HG02943 (cell line): ENCODE results near the gene SCTR.

Experiments
- ATAC-seq: cut with Tn5 transposase; IDR thresholded peaks from one replicate; pipeline ENCODE4 v1.9.1; 2021; ENCODE audit warnings: mild to moderate bottlenecking, low read depth, moderate library complexity; ENCODE audit not compliant: unreplicated experiment

The SCTR gene

GRCh38 chr2:119523952-119524694, at the start of gene SCTR:
SCTR (minus strand) TSS chr2:119524483; CDS start chr2:119524226, 257 bp downstream.
- no peak for ATAC-seq

DNA sequence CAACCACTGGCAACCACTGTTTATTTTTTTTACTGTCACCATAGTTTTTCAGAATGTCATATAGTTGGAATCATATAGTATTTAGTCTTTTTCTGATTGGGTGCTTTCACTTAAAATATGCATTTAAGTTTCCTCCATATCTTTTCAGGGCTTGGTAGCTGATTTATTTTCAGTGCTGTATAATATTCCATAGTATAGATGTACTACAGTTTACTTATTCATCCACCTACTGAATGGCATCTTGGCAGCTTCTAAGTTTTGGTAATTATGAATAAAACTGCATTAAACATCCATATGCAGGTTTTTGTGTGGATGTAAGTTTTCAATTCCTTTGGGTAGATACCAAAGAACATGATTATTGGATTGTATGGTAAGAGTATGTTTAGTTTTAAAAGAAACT, 43.0 kb upstream of the SCTR start:
- ATAC-seq = no peak

- no peak for ATAC-seq
These were observed 41.2 kb upstream of the SCTR start for GRCh38 chr2:119565481-119565880.

GRCh38 chr2:119553687-119554344, 29.5 kb upstream of the SCTR start:
- no peak for ATAC-seq

DNA sequence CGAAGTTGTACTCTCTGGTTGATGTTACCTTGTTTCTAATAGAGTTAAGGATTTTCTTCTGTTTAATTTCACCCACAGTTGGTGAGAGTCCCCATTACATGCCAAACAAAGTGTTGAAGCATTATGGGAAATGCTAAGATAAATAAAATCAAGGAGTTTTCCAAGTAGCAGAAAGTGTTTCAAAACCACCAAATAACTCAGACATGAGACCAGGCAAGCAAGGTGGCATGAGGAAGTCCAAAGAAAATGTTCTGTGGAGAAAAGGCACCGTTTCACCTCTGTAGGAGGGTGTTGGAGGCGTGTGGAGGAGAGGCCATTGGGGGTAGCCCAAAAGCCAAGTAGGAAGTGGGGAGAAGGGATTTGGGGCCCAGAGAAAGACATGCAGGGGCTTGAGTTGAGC, 28.6 kb upstream of the SCTR start:
- no peak for ATAC-seq

DNA sequence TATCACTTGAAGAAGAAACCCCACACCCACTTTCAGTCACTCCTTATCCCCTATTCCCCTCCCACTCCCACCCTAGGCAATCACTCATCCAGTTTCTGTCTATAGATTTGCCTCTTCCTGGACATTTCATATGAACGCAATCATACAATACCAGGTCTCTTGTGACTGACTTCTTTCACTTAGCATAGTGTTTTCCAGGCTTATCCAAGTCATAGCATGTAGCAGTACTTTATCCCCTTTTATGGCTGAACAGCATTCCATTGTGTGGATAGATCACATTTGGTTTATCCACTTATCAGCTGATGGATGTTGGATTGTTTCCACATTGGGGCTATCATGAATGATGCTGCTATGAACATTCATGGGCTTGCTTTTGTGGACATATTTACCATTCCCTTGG, 26.6 kb upstream of the SCTR start:
- no peak for ATAC-seq

- ATAC-seq = no peak
These were observed 26.1 kb upstream of the SCTR start for GRCh38 chr2:119550346-119550745.

DNA sequence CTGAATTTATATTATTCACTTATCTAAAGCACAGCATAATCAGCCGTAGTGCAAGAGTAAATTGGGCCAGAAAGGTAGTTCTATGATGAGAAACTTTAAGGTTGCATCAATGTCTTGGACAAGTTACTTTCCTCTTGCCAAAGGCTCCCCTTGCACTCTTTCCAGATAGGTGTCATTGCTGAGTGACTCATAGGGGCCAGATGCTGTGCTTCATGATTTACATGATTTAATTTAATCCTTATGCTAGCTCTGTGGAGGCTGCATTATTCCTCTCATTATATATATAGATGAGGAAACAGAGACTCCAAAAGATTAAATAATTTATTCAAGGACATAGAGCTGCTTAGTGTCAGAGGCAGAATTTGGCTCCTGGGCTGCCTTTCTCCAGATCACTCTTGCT, 25.0 kb upstream of the SCTR start:
- no peak for ATAC-seq

DNA sequence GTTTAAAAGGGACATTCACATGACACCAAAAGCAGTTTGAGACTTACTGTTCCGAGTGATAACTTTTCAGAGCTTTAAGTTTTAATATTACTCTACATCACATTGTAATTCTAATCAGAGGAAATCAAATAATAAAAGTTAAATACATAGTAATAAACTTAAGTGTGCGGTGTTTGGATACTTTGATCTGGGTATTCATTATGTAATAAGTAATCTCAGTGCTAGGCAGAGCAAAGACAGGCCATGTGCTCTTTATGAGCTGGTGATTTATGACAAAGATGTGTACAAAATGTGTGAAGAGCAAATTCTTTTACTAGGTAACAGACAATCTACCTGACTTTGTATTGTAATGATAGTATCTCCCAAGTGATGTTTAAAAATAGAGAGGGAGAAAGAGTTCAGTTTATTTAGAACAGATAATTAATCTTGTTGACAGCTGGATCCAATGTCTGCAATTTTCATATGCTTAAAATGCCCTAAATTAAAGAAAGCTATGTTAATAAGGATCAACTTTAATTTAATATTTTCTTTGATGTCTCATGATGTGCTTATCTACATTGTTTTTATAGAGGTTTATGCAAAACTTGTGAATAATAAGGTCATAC, 24.3 kb upstream of the SCTR start:
- no peak for ATAC-seq

DNA sequence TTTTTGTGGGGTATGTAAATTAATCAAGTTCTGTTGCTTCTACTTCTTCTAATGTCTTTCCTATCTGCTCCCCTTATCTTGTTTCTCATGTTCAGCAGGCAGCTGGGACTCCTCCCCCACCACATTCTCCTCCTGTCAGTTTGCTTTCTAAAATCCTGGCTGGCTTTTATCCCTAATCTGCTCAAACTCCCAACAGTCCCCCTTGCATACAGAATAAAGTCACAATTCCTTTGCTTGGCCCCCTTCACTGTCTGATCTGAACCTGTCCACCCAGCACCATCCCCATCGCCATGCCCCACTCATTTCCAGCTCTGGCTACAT, 22.1 kb upstream of the SCTR start:
- no peak for ATAC-seq

GRCh38 chr2:119545754-119546446, 21.6 kb upstream of the SCTR start:
- ATAC-seq = no peak

GRCh38 chr2:119544939-119545475, 20.7 kb upstream of the SCTR start:
- ATAC-seq = no peak

DNA sequence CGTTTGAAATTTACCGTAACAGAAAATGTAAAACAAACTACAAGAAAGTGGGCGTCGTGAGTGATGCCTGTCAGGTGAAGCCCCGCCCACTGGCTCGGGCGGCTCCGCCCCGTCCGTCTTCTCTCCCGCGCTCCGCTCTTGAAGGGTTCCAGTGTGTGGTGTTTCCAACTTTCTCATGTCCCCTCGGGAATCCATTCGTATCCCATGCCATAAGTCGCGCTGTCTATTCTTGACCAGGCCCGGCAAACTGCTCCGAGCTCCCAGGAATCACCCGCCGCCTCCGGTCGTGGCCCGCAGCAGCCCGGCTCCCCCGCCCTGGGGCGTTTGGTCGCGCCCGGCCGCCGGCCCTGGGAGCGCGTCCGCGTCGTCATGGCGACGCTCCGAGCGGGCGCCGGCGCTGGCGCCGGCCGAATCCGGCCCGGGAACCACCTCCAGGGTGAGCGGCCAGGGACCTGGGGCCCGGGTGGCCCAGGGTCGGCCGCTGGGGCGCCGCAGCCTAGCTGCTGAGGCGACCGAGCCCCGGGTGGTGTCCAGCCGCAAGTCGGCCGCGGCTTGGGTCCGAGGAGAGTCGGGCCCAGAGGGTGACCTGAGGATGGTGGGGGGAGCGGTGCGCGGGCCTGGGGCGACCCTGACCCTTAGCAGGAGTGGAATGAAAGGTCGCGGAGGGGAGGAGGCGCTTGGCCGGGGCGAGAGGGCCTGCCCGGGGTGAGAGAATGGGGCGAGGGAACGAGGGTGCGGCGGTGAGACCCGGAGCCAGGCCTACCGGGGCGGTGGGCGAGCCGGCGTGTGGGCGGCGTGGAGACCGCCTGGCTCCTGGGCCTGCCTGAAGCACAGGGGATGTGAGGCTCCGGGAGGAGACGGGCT, 20.0 kb upstream of the SCTR start, which contains the start of gene CFAP221:
TSS of gene CFAP221 (plus strand) at position 375 of the 864 bp plus-strand sequence. CDS start 1,683 bp downstream, outside the sequence.
- ATAC-seq = peak; percentile 88

DNA sequence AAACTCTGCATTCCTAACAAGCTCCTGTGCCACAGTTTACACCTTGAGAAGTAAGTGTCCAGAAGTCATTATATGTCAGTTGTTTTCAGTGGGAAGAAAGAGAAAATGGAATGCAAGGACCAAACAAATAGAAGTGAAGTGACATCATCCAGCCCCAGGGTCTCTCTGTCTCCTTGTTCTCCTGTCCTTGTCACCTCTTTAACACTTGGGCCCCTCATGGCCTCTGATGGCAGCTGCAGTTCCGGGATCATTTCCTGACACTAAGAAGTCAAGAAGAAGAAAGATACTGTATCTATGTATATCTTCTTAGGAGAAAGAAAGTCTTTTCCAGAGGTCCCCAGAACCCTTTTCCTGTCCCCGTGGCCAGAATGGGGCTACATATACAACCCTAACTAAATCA, 17.2 kb upstream of the SCTR start:
- no peak for ATAC-seq

GRCh38 chr2:119537792-119538191, 13.5 kb upstream of the SCTR start:
- no peak for ATAC-seq

DNA sequence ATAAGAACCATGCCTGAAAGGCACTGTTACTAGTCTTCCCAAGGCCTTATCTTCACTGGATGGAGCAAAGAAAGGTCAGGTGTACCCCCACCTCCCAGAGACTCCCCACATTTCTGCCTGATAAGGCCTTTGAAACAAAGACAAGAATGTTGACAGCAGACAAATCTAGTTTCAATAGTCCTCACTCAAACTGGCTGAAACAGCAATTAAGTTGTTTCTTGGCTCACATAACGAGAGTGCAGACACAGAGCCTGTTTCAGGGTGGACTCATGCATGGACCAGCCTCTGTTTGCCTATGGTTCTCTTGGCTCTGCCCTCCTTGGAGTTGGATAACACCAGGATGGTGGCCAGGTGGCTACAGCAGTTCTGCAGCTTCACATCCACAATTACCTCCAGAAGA, 12.4 kb upstream of the SCTR start:
- ATAC-seq = no peak

DNA sequence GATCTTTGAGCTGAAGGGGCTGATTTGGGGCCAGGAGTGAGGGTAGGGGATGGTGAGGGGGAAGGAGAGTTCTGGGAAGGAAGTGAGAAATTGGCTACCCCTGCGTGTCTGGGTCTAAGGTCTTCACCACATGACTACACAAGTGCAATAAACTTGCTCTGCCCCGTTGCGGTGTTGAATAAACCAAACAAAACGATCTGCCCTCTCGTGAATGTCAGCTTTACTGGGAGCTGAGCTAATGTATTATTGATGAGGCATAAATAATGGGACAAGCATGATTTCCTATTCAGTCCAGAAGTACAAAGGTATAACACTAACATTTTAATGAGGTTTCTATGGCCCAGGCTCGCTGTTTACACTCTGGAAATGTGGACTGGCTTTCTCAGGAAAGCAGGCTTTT, 11.9 kb upstream of the SCTR start:
- ATAC-seq = no peak

GRCh38 chr2:119533560-119533959, 9.3 kb upstream of the SCTR start:
- ATAC-seq = no peak

DNA sequence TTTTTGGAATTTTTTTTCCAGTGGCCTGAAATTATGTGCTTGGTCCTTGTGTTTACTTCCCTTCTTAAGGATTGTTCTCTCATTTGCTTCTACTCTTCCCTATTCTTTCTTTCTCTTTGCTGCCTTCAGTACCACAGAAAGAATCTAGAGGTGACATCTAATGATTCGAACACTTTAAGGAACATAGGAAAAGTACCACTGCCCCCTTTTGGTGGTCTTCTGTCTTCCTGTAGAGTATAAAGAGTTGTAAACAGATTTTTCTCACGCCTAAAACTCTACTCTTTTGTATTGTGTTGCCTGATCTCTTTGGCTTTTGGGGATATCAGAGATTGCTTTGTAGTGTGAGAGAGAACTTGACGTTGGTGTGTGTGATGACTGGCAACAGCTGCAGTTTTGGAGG, 7.0 kb upstream of the SCTR start:
- no peak for ATAC-seq

- no peak for ATAC-seq
These were observed 3.7 kb upstream of the SCTR start for GRCh38 chr2:119527999-119528398.
